K562 (cell line): Measurements from ENCODE around the gene PPP6R1. TPM values are rescaled to one million over a fixed set of nuclear protein-coding genes. Genes with fewer than 3 reads are reported as not detected.
A peak's percentile ranks its signal among the peaks of the same experiment; 100 is the strongest.

Source experiments
- ATF3 ChIP-seq, 2 experiments: fragments of 450-650 bp in 1 of 2; sonication (generic) in 1 of 2; formaldehyde crosslinking in 1 of 2; IDR thresholded peaks in 1 of 2; conservative IDR thresholded peaks in 1 of 2; 2 replicates each; pipeline versions ENCODE4 v1.6.1 to v1.8.1; 2016 to 2023; ENCODE audit warnings: mild to moderate bottlenecking in 2 of 2, moderate library complexity in 2 of 2, inconsistent platforms in 1 of 2, missing genetic modification reagents in 1 of 2
- CBFB ChIP-seq: sonication (generic); formaldehyde crosslinking; IDR thresholded peaks from 2 replicates; pipeline ENCODE4 v1.4.0; 2020; ENCODE audit warnings: mild to moderate bottlenecking, missing genetic modification reagents
- CHD2 ChIP-seq: IDR thresholded peaks from 2 replicates; pipeline ENCODE4 v1.6.1; 2011; ENCODE audit warnings: low read depth, low read length
- E2F6 ChIP-seq, 2 experiments: IDR thresholded peaks; 2 replicates each; pipeline ENCODE4 v1.6.1; 2011; ENCODE audit warnings: borderline replicate concordance in 1 of 2, control low read depth in 1 of 2, low read depth in 1 of 2, low read length in 1 of 2, mild to moderate bottlenecking in 1 of 2, mixed read lengths in 1 of 2, moderate library complexity in 1 of 2; ENCODE audit not compliant: insufficient read depth in 1 of 2, insufficient read length in 1 of 2, poor library complexity in 1 of 2, severe bottlenecking in 1 of 2; ENCODE audit errors: extremely low read depth in 1 of 2
- FOXJ2 ChIP-seq: fragments of 200-800 bp; sonication (Bioruptor generic); IDR thresholded peaks from 2 replicates; pipeline ENCODE4 v1.6.1; 2016; ENCODE audit warnings: missing genetic modification characterization, missing compliant biosample characterization
- GATAD2B ChIP-seq: fragments of 450-650 bp; IDR thresholded peaks from 2 replicates; pipeline ENCODE4 v1.6.1; 2017; ENCODE audit warnings: mild to moderate bottlenecking, borderline replicate concordance
- GMEB1 ChIP-seq: fragments of 250-450 bp; sonication (Bioruptor Pico); IDR thresholded peaks from 2 replicates; pipeline ENCODE4 v1.4.0; 2020; ENCODE audit warnings: mild to moderate bottlenecking
- KAT8 ChIP-seq: fragments of 450-650 bp; IDR thresholded peaks from 2 replicates; pipeline ENCODE4 v1.6.1; 2016; ENCODE audit warnings: low read depth, mild to moderate bottlenecking
- MYBL2 ChIP-seq, 2 experiments: fragments of 450-650 bp in 1 of 2; sonication (generic) in 1 of 2; formaldehyde crosslinking in 1 of 2; IDR thresholded peaks; 2 replicates each; pipeline versions ENCODE4 v1.6.1 to v1.8.1; 2017 to 2022; ENCODE audit warnings: borderline replicate concordance in 1 of 2, inconsistent platforms in 1 of 2, low read depth in 1 of 2, mild to moderate bottlenecking in 1 of 2, missing genetic modification reagents in 1 of 2, moderate library complexity in 1 of 2
- NCOA6 ChIP-seq: fragments of 450-650 bp; IDR thresholded peaks from 2 replicates; pipeline ENCODE4 v1.6.1; 2017; ENCODE audit warnings: mild to moderate bottlenecking
- NFYB ChIP-seq: IDR thresholded peaks from 2 replicates; pipeline ENCODE4 v1.6.1; 2011; ENCODE audit warnings: mild to moderate bottlenecking, moderate library complexity; ENCODE audit not compliant: insufficient read length; ENCODE audit errors: extremely low read depth
- POLR2AphosphoS2 ChIP-seq: IDR thresholded peaks from 2 replicates; pipeline ENCODE4 v1.6.1; 2012; ENCODE audit warnings: low read length, improper control_type of control experiment
- SMAD1 ChIP-seq: fragments of 150-350 bp; IDR thresholded peaks from 2 replicates; pipeline ENCODE4 v1.6.1; 2014; ENCODE audit warnings: low read length, low read depth; ENCODE audit not compliant: partially characterized antibody
- SMAD2 ChIP-seq: fragments of 150-350 bp; IDR thresholded peaks from 2 replicates; pipeline ENCODE4 v1.6.1; 2014; ENCODE audit warnings: low read depth, mild to moderate bottlenecking, low read length
- SOX6 ChIP-seq: fragments of 450-650 bp; IDR thresholded peaks from 2 replicates; pipeline ENCODE4 v1.6.1; 2014; ENCODE audit warnings: mild to moderate bottlenecking
- SRSF1 ChIP-seq: fragments of 200-400 bp; formaldehyde crosslinking; IDR thresholded peaks from 2 replicates; pipeline ENCODE4 v1.6.1; 2017; ENCODE audit warnings: mild to moderate bottlenecking, low read depth, low read length, moderate library complexity
- THRAP3 ChIP-seq: fragments of 450-650 bp; IDR thresholded peaks from 2 replicates; pipeline ENCODE4 v1.6.1; 2016; ENCODE audit warnings: mild to moderate bottlenecking, inconsistent platforms, borderline replicate concordance
- ZNF253 ChIP-seq: fragments of 250-450 bp; sonication (Bioruptor Pico); conservative IDR thresholded peaks from 2 replicates; pipeline ENCODE4 v1.6.1; 2021; ENCODE audit warnings: mild to moderate bottlenecking
- ZNF408 ChIP-seq: fragments of 250-450 bp; sonication (Bioruptor Pico); IDR thresholded peaks from 2 replicates; pipeline ENCODE4 v1.4.0; 2020; ENCODE audit warnings: low read depth, mild to moderate bottlenecking, moderate library complexity
- polyA plus RNA-seq, 8 experiments: library from polyadenylated mRNA; depleted of rRNA in 4 of 8; stranded (reverse) in 5 of 8; unstranded in 3 of 8; fragments of >200 nt; fragmentation: Nextera tagmentation in 2 of 8; fragmentation: Illumina TruSeq in 1 of 8; extraction: Ambion mirVana in 2 of 8; extraction: Trizol in 1 of 8; gene quantifications; 2 replicates each; pipeline versions ENCODE4 v1.2.1 to v1.2.3, GENCODE V29; 2011 to 2014; ENCODE audit warnings: inconsistent platforms in 1 of 8, missing spikeins in 1 of 8
- total RNA-seq, 7 experiments: library from RNA; depleted of rRNA in 6 of 7; stranded (reverse); fragments of >200 nt in 6 of 7; fragmentation: Illumina TruSeq in 2 of 7; extraction: Trizol in 2 of 7; gene quantifications; 2 replicates each; pipeline versions ENCODE4 v1.2.1 to v1.2.3, GENCODE V29; 2011 to 2021; ENCODE audit warnings: low replicate concordance in 1 of 7
- TF ChIP-seq, protein P1 (sequence below): fragments of 450-650 bp; IDR thresholded peaks from 2 replicates; pipeline ENCODE4 v1.7.1; 2018; ENCODE audit warnings: mild to moderate bottlenecking, low read depth; ENCODE audit not compliant: partially characterized antibody

The PPP6R1 gene
- total and polyA plus RNA-seq, 9 of the 15 experiments (the other 6 are each of a cell fraction or from before 2014, with no cell fraction given), result 0.48 to 135 (median 37.2) TPM

DNA sequence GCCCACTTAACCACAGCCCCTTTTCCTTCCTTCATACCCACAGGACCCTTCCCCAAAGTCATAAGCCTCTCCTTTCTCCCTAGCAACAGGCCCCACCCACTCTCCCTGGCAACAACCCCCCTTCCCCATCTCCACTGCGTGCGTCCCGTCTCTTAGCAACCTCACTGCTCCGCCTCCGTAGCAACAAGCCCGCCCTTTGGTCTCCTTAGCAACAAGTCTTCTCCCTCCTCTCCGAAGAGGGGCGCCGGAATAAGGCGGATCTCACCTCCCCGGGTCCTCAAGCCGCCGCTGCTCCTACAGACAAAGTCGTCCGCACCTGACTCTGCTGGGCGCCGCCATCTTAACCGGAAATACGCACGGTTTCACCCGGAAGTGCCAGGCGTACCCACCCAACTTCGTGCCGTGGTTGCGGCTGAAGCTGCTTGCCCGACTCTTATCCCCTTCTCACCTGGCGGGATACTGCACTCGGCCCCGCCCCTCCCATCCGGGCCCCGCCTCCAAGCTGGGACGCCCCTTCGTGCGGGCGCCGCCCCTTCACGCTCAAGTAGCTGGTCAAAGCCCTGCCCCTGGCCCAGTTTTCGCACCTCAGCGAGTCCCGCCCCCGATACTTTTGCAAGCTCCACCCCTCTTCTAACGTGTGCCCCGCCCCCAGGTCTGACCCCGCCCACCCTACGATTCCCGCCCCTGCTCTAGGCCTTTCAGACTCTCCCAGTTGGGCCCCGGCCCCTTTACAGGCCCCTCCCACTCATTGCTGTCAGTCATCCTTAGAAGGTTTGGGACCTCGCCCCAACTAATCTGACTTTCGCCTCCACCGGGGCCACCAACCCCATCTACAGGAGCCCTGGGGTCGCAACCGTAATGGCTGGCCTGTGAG is 21.2 kb upstream of the PPP6R1 start, which contains the start of gene HSPBP1 (continued):
- TF ChIP-seq, protein P1, sequence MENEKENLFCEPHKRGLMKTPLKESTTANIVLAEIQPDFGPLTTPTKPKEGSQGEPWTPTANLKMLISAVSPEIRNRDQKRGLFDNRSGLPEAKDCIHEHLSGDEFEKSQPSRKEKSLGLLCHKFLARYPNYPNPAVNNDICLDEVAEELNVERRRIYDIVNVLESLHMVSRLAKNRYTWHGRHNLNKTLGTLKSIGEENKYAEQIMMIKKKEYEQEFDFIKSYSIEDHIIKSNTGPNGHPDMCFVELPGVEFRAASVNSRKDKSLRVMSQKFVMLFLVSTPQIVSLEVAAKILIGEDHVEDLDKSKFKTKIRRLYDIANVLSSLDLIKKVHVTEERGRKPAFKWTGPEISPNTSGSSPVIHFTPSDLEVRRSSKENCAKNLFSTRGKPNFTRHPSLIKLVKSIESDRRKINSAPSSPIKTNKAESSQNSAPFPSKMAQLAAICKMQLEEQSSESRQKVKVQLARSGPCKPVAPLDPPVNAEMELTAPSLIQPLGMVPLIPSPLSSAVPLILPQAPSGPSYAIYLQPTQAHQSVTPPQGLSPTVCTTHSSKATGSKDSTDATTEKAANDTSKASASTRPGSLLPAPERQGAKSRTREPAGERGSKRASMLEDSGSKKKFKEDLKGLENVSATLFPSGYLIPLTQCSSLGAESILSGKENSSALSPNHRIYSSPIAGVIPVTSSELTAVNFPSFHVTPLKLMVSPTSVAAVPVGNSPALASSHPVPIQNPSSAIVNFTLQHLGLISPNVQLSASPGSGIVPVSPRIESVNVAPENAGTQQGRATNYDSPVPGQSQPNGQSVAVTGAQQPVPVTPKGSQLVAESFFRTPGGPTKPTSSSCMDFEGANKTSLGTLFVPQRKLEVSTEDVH, result peak; percentile 85
- TF ChIP-seq SRSF1 (no peak), POLR2AphosphoS2 (no peak), NFYB (no peak), MYBL2 (IDR thresholded peaks at IDR 0.05; ENCODE audit: low read depth) (no peak), MYBL2 (CRISPR knock-in tag; IDR thresholded peaks at IDR 0.05; ENCODE audit: borderline replicate concordance) (no peak), GATAD2B (no peak), E2F6 (IDR thresholded peaks at IDR 0.05; ENCODE audit: borderline replicate concordance in 1 of 2, extremely low read depth in 1 of 2, insufficient read depth in 1 of 2, insufficient read length in 1 of 2, low read depth in 1 of 2, low read length in 1 of 2, poor library complexity in 1 of 2, severe bottlenecking in 1 of 2) (peak; percentile 42 to 63), ATF3 (IDR thresholded peaks at IDR 0.05) (no peak), ATF3 (CRISPR knock-in tag; conservative IDR thresholded peaks at IDR 0.05) (no peak), GMEB1 (CRISPR knock-in tag) (peak; percentile 54; the same call in 1 of the 2 replicates), KAT8 (no peak), ZNF253 (no peak), THRAP3 (0 out of 2 replicates have a peak, but pooled peaks have one; percentile 69), CHD2 (no peak), ZNF408 (CRISPR knock-in tag) (no peak), FOXJ2 (tag) (no peak; the same call in 1 of the 2 replicates), NCOA6 (no peak), SMAD2 (no peak), CBFB (CRISPR knock-in tag) (no peak), SOX6 (no peak), SMAD1 (peak; percentile 17)
